ENCODE measurements around the gene NANOS3. TPM values are rescaled to one million over a fixed set of nuclear protein-coding genes. Genes with fewer than 3 reads are reported as not detected.

The NANOS3 gene
- polyA plus RNA-seq, 3 donors, result not detected

DNA sequence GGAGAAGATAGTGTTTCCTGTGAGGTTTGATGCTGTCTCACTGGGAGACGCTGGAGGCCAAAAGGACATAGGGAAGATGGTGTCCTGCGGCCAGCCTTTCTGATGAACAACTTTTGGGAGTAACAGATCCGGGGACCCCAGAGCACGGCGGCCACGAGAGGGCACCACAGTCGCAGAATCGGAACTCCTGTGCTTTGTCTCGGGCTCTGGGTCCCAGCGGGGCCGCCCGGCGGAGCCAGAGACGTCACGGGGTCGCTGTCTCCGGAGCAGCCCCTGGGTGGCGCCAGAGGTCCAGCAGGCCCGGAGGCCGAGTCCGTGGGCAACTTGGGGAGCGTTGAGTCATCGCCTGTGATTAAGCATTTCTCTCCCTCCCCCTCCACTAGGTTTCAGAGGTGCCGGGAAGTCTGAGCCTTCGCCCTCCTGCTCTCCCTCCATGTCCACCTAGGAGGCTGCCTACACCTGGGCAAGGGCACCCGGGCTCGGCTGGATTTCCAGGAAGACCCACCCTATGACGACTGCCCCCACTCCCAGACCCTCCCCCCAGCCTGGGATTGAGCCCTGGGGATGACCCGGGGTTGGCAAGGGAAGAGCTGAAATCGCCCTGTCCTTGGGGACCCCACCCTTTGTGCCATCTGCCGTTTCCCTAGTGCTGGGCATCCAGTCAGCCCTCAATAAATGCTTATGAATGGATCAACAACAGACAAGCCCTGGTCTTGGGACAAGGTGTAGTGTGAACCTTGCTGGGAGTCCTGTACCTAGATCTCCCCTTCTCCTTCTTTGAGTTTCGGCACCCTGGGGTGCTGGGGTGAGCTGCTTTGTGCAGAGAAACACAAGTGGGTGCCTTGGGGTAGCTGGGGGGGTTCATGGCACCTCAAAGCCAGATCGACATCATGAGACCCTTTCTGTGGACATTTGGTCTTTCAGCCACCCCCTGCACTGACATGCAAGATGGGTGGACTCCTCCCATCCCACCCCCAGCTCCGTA lies 3.4 kb downstream of the NANOS3 start:
- whole genome bisulfite sequencing, 3 donors, result 6% methylated on average over 32 to 34 of the region's 34 CpGs
- no peak overlapping the region for H3K27ac ChIP-seq (ENCODE audit: low read depth, low read length)

DNA sequence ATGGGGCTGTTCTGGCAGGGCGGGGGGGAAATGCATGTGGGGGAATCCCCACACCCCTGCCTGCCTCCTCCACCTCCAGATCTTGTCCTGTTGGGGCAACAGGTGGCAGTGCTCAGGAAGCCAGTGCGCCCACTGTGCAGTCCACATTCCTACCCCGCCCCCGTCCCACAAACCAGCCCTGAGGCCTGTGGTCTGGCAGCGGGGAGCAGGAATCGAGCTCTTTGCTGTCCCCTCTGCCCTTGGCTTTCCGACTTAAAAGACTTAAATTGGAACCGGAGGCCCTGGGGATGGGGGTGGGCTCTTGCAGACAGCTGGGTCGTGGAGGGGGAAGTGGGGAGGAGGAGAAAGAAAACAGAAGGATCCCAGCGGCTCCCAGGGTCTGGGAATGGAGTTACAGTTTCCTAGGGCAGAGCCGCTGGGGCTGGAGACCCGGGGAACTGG lies 4.3 kb downstream of the NANOS3 start:
- WGBS, 3 donors, result 38 to 74% (median 40%) methylated on average over 12 of the region's 12 CpGs

GRCh38 chr19:13881692-13882418 lies 4.9 kb downstream of the NANOS3 start:
- 32 to 57% (median 34%) methylated on average over 17 of the region's 17 CpGs for WGBS, 3 donors
- H3K27ac ChIP-seq (ENCODE audit: low read depth, low read length), result no peak overlapping the region

More for the DNA sequence above, 4.3 kb downstream of the NANOS3 start:
- H3K27ac ChIP-seq (ENCODE audit: low read depth, low read length), result no peak overlapping the region

- H3K27ac ChIP-seq (ENCODE audit: low read depth, low read length), result no peak overlapping the region
- WGBS, 3 donors, result 72 to 79% (median 79%) methylated on average over 5 of the region's 5 CpGs
These were observed 5.5 kb downstream of the NANOS3 start for GRCh38 chr19:13882419-13882795.

GRCh38 chr19:13882836-13883235 lies 5.9 kb downstream of the NANOS3 start:
- 90 to 95% (median 91%) methylated on average over 12 of the region's 12 CpGs for WGBS, 3 donors
- no peak overlapping the region for H3K27ac ChIP-seq (ENCODE audit: low read depth, low read length)

- 80 to 91% (median 81%) methylated on average over 9 to 10 of the region's 10 CpGs for WGBS, 3 donors
- H3K27ac ChIP-seq (ENCODE audit: low read depth, low read length), result no peak overlapping the region
These were observed 6.7 kb downstream of the NANOS3 start for GRCh38 chr19:13883516-13884064.

- H3K27ac ChIP-seq (ENCODE audit: low read depth, low read length), result no peak overlapping the region
- 28 to 66% (median 62%) methylated on average over 26 of the region's 26 CpGs for WGBS, 3 donors
These were observed 8.0 kb downstream of the NANOS3 start for GRCh38 chr19:13884726-13885591.

DNA sequence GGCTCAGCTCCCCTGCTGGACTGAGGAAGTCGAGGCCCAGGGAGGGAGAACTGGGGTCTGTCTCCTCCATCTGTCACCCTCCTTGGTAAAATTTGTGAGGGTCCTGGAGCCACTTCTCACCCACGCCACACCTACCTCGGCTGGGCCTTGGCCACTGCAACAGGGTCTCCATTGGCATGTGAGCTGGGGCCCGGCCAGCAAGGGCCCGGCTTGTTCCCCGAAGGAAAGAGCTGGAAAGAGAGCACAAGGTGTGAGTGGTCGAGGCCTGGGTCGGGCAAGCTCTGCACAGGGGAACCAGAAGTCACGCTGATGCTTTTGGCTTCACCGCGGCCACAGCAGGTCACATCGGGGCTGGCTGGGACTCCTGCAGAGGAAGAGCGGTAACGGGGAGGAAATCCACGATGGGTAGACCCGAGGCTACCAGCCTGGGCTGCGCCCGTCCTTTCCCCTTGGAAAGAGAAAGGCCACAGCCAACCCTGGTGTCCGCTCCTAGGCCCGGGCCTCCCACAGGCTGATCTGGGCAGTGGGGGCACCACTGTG lies 9.0 kb downstream of the NANOS3 start:
- no peak overlapping the region for H3K27ac ChIP-seq (ENCODE audit: low read depth, low read length)
- WGBS, 3 donors, result 75 to 95% (median 78%) methylated on average over 19 to 20 of the region's 20 CpGs

GRCh38 chr19:13887018-13887436 lies 10.1 kb downstream of the NANOS3 start:
- H3K27ac ChIP-seq (ENCODE audit: low read depth, low read length), result no peak overlapping the region
- 69 to 75% (median 73%) methylated on average over 16 of the region's 16 CpGs for WGBS, 3 donors

GRCh38 chr19:13887517-13887916 lies 10.6 kb downstream of the NANOS3 start:
- 67 to 83% (median 79%) methylated on average over 5 of the region's 5 CpGs for WGBS, 3 donors
- H3K27ac ChIP-seq (ENCODE audit: low read depth, low read length), result no peak overlapping the region

- no peak overlapping the region for H3K27ac ChIP-seq (ENCODE audit: low read depth, low read length)
- WGBS, 3 donors, result 91% methylated on average over 16 of the region's 16 CpGs
These were observed 11.3 kb downstream of the NANOS3 start for GRCh38 chr19:13888281-13888680.

- WGBS, 3 donors, result 94 to 97% (median 95%) methylated on average over 13 of the region's 13 CpGs
- H3K27ac ChIP-seq (ENCODE audit: low read depth, low read length), result no peak overlapping the region
These were observed 13.2 kb downstream of the NANOS3 start for GRCh38 chr19:13890136-13890535.

GRCh38 chr19:13892870-13893269 lies 15.9 kb downstream of the NANOS3 start:
- H3K27ac ChIP-seq (ENCODE audit: low read depth, low read length), result no peak overlapping the region
- WGBS, 3 donors, result 77 to 83% (median 81%) methylated on average over 9 of the region's 9 CpGs

- WGBS, 3 donors, result 72 to 90% (median 85%) methylated on average over 5 of the region's 5 CpGs
These were observed 17.6 kb downstream of the NANOS3 start for GRCh38 chr19:13894552-13894951.

DNA sequence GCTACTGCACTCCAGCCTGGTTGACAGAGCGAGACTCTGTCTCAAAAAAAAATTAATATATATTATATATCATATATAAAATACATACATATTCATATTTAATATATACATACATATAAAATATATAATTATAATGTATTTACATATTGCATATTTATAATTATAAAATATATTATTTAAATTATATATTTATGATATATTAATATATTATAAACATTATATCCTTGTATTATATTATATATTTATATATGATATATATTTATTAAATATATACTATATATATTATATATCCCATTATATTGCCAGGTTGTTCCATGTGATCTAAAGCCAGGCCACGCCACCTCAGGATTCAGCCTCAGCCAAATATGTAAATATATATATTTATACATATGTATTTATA lies 19.3 kb downstream of the NANOS3 start:
- 96 to 99% (median 98%) methylated on average over 2 of the region's 2 CpGs for WGBS, 3 donors
- no peak overlapping the region for H3K27ac ChIP-seq (ENCODE audit: low read depth, low read length)

More at GRCh38 chr19:13894552-13894951, 17.6 kb downstream of the NANOS3 start:
- H3K27ac ChIP-seq (ENCODE audit: low read depth, low read length), result no peak overlapping the region

GRCh38 chr19:13899393-13899792 lies 22.5 kb downstream of the NANOS3 start:
- H3K27ac ChIP-seq (ENCODE audit: low read depth, low read length), result no peak overlapping the region
- WGBS, 3 donors, result 55 to 90% (median 76%) methylated on average over 10 of the region's 10 CpGs

- WGBS, 3 donors, result 50 to 77% (median 70%) methylated on average over 5 of the region's 5 CpGs
These were observed 23.1 kb downstream of the NANOS3 start for GRCh38 chr19:13899912-13900584.

More at GRCh38 chr19:13899912-13900584, 23.1 kb downstream of the NANOS3 start:
- H3K27ac ChIP-seq (ENCODE audit: low read depth, low read length), result no peak overlapping the region
